ENCODE measurements around the gene KCNJ18.

DNA sequence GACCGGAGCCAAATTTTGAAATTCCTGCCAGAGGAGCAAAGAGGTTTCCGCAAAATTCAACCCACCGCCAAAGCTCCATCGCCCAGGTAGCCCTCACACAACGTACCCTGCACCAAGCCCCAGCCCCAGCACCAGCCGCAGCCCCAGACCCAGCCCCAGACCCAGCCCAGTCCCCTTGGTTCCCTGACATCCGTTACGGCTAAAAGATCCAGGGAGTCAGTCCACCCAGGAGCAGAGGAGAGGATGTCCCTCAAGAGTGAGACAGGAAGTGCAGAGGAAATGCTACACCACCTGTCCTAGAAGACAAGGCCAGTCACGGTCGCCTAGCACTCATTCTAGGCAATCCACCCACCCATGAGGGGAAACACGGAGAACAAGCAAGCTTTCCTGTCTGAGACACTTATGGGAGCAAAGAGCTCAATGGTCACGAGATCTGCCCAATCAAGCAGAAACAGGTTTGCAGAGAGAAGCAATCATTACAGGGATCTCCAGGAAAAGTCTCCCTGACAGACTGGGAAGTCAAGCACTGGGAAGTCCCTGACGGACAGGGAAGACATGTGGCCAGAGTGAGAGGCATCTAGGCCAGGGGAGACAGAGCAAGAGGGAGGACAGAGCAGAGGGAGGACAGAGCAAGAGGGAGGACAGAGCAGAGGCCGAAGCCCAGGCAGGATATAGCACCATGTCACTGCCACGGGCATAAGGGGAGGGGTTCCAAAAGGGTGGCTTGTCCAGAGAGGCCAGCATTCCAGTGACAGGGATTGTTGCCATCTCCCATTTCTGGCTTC, 15.0 kb upstream of the KCNJ18 start:
- TF ChIP-seq, protein P1, sequence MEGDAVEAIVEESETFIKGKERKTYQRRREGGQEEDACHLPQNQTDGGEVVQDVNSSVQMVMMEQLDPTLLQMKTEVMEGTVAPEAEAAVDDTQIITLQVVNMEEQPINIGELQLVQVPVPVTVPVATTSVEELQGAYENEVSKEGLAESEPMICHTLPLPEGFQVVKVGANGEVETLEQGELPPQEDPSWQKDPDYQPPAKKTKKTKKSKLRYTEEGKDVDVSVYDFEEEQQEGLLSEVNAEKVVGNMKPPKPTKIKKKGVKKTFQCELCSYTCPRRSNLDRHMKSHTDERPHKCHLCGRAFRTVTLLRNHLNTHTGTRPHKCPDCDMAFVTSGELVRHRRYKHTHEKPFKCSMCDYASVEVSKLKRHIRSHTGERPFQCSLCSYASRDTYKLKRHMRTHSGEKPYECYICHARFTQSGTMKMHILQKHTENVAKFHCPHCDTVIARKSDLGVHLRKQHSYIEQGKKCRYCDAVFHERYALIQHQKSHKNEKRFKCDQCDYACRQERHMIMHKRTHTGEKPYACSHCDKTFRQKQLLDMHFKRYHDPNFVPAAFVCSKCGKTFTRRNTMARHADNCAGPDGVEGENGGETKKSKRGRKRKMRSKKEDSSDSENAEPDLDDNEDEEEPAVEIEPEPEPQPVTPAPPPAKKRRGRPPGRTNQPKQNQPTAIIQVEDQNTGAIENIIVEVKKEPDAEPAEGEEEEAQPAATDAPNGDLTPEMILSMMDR (optimal IDR thresholded peaks at IDR 0.05 in 1 of 3, IDR thresholded peaks at IDR 0.05 in 1 of 3, conservative IDR thresholded peaks at IDR 0.05 in 1 of 3; ENCODE audit: extremely low read depth in 1 of 3, insufficient read depth in 2 of 3, low read length in 3 of 3): no peak
- no peak for TF ChIP-seq EZH2 (IDR thresholded peaks at IDR 0.05; ENCODE audit: low read length)

All from keratinocyte (primary cell).